NB4 (cell line): ENCODE results near the gene MACO1.
"Not testable (repeated sequence)": the region's sequence is repeated elsewhere in the genome, so short reads cannot be mapped to it uniquely, and the experiment has no call there.

Source experiments
- MYC ChIP-seq: IDR thresholded peaks from 2 replicates; pipeline ENCODE4 v1.6.1; 2011; ENCODE audit warnings: low read depth, low read length
- POLR2A ChIP-seq: IDR thresholded peaks from 2 replicates; pipeline ENCODE4 v1.6.1; 2011; ENCODE audit warnings: mild to moderate bottlenecking; ENCODE audit not compliant: insufficient read length; ENCODE audit errors: extremely low read depth
- TF ChIP-seq, protein P1 (sequence below): IDR thresholded peaks from one replicate; pipeline ENCODE4 v1.5.1; 2012; ENCODE audit warnings: low read depth, low read length
- TF ChIP-seq, protein P2 (sequence below): IDR thresholded peaks from 2 replicates; pipeline ENCODE4 v1.6.1; 2011; ENCODE audit warnings: low read depth, low read length

GRCh38 chr1:25398079-25398478 lies 32.6 kb upstream of the MACO1 start:
- not testable (repeated sequence) for TF ChIP-seq POLR2A, MYC
- TF ChIP-seq, protein P1, sequence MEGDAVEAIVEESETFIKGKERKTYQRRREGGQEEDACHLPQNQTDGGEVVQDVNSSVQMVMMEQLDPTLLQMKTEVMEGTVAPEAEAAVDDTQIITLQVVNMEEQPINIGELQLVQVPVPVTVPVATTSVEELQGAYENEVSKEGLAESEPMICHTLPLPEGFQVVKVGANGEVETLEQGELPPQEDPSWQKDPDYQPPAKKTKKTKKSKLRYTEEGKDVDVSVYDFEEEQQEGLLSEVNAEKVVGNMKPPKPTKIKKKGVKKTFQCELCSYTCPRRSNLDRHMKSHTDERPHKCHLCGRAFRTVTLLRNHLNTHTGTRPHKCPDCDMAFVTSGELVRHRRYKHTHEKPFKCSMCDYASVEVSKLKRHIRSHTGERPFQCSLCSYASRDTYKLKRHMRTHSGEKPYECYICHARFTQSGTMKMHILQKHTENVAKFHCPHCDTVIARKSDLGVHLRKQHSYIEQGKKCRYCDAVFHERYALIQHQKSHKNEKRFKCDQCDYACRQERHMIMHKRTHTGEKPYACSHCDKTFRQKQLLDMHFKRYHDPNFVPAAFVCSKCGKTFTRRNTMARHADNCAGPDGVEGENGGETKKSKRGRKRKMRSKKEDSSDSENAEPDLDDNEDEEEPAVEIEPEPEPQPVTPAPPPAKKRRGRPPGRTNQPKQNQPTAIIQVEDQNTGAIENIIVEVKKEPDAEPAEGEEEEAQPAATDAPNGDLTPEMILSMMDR: not testable (repeated sequence)
- TF ChIP-seq, protein P2, sequence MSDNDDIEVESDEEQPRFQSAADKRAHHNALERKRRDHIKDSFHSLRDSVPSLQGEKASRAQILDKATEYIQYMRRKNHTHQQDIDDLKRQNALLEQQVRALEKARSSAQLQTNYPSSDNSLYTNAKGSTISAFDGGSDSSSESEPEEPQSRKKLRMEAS: not testable (repeated sequence)
